HCT116 (cell line): ENCODE measurements around the gene CDH23. TPM values are rescaled to one million over a fixed set of nuclear protein-coding genes. Genes with fewer than 3 reads are reported as not detected.

Source experiments
- ATAC-seq: fragments of 200-7000 bp; cut with Tn5 transposase; 2 replicates; pipeline ENCODE4 v1.9.1; 2020; ENCODE audit warnings: mild to moderate bottlenecking, moderate library complexity
- BruUV-seq: library from RNA; stranded (reverse); fragments of 400-500 nt; replicated peaks from 2 replicates; lab custom pipeline; 2021; lab: Mats Ljungman, UMichigan
- CTCF ChIA-PET: fragments of 300-600 bp; sonication (Branson Sonifier 250); formaldehyde crosslinking; loops from one replicate; lab custom pipeline; 2021; ENCODE audit warnings: antibody characterized with exemption; lab: Charles Lee
- POLR2A ChIA-PET: fragments of 300-600, 350-600 bp; sonication (Branson Sonifier 250); formaldehyde crosslinking; loops from one replicate; lab custom pipeline; 2021; ENCODE audit warnings: antibody characterized with exemption; lab: Charles Lee
- RAD21 ChIA-PET, 2 experiments: fragments of 300-600 bp; sonication (Branson Sonifier 250); formaldehyde crosslinking; loops; one replicate each; lab custom pipeline; 2023; ENCODE audit warnings: low total read pairs in 2 of 2; ENCODE audit not compliant: uncharacterized antibody in 2 of 2, unreplicated experiment in 2 of 2, low non-redundant PET in 1 of 2; lab: Charles Lee
- DNase-seq: peaks from one replicate; pipeline ENCODE4 v3.0.0-alpha.2; 2010; ENCODE audit warnings: low read depth, low spot score
- H2AFZ ChIP-seq: fragments of 200-600 bp; shearing (Covaris generic), sonication (generic); 2 replicates; pipeline ENCODE4 v1.6.1; 2017; ENCODE audit warnings: low read depth, mixed run types, mixed read lengths, antibody characterized with exemption, low read length; ENCODE audit not compliant: poor library complexity, severe bottlenecking
- H3K27ac ChIP-seq: 2 replicates; pipeline ENCODE4 v1.5.1; 2012; ENCODE audit warnings: low read depth, low read length
- H3K27me3 ChIP-seq: fragments of 200-600 bp; sonication (generic); 2 replicates; pipeline ENCODE4 v1.6.1; 2016; ENCODE audit warnings: mixed run types, low read length, mixed read lengths; ENCODE audit not compliant: insufficient read depth
- H3K36me3 ChIP-seq, 2 experiments: fragments of 200-500 bp in 1 of 2; fragments of 200-600 bp in 1 of 2; sonication (Bioruptor generic) in 1 of 2; sonication (generic) in 1 of 2; 2 replicates each; pipeline versions ENCODE4 v1.5.1 to v1.6.1; 2014 to 2016; ENCODE audit warnings: low read length in 2 of 2, inconsistent platforms in 1 of 2, mixed read lengths in 1 of 2, mixed run types in 1 of 2; ENCODE audit not compliant: insufficient read depth in 2 of 2, control insufficient read depth in 1 of 2
- H3K4me1 ChIP-seq, 2 experiments: fragments of 200-600 bp in 1 of 2; sonication (generic) in 1 of 2; 2 replicates each; pipeline versions ENCODE4 v1.5.1 to v1.6.1; 2012 to 2017; ENCODE audit warnings: low read length in 2 of 2, inconsistent platforms in 1 of 2, mild to moderate bottlenecking in 1 of 2, mixed read lengths in 1 of 2, mixed run types in 1 of 2, moderate library complexity in 1 of 2; ENCODE audit not compliant: insufficient read depth in 2 of 2, control insufficient read depth in 1 of 2
- H3K4me2 ChIP-seq: fragments of 200-600 bp; sonication (generic); 2 replicates; pipeline ENCODE4 v1.6.1; 2017; ENCODE audit warnings: mixed run types, low read length, mixed read lengths
- H3K4me3 ChIP-seq, 2 experiments: fragments of 200-600 bp in 1 of 2; sonication (generic) in 1 of 2; replicated peaks in 1 of 2; 2 replicates each; pipeline ENCODE4 v1.5.1; 2011 to 2016; ENCODE audit warnings: low read length in 2 of 2, control low read depth in 1 of 2, low read depth in 1 of 2, mild to moderate bottlenecking in 1 of 2, mixed read lengths in 1 of 2, mixed run types in 1 of 2
- H3K79me2 ChIP-seq: fragments of 200-600 bp; sonication (generic); 2 replicates; pipeline ENCODE4 v1.6.1; 2017; ENCODE audit warnings: mild to moderate bottlenecking, mixed run types, low read length, moderate library complexity, mixed read lengths; ENCODE audit not compliant: insufficient read depth
- H3K9ac ChIP-seq: fragments of 200-600 bp; sonication (generic); 2 replicates; pipeline ENCODE4 v1.6.1; 2016; ENCODE audit warnings: low read length, mixed read lengths
- H3K9me2 ChIP-seq: fragments of 200-600 bp; sonication (generic), shearing (Covaris generic); 2 replicates; pipeline ENCODE4 v1.6.1; 2017; ENCODE audit warnings: mixed run types, mild to moderate bottlenecking, moderate library complexity; ENCODE audit not compliant: insufficient read depth
- H3K9me3 ChIP-seq, 2 experiments: fragments of 200-500 bp in 1 of 2; fragments of 200-600 bp in 1 of 2; sonication (Bioruptor generic) in 1 of 2; sonication (generic) in 1 of 2; 2 replicates each; pipeline ENCODE4 v1.6.1; 2014 to 2017; ENCODE audit warnings: low read length in 2 of 2, mixed read lengths in 2 of 2, inconsistent platforms in 1 of 2, low read depth in 1 of 2, mild to moderate bottlenecking in 1 of 2, mixed run types in 1 of 2, moderate library complexity in 1 of 2; ENCODE audit not compliant: control insufficient read depth in 1 of 2, insufficient read depth in 1 of 2
- H4K20me1 ChIP-seq: fragments of 200-600 bp; sonication (generic), shearing (Covaris generic); 2 replicates; pipeline ENCODE4 v1.6.1; 2017; ENCODE audit warnings: mixed run types, mild to moderate bottlenecking, moderate library complexity; ENCODE audit not compliant: insufficient read depth
- ATF3 ChIP-seq: IDR thresholded peaks from 2 replicates; pipeline ENCODE4 v1.6.1; 2012
- CBX3 ChIP-seq: IDR thresholded peaks from 2 replicates; pipeline ENCODE4 v1.6.1; 2012; ENCODE audit warnings: low read depth
- CTCF ChIP-seq, 3 experiments: fragments of 200-600 bp in 1 of 3; sonication (generic) in 1 of 3; IDR thresholded peaks in 2 of 3; conservative IDR thresholded peaks in 1 of 3; 2 replicates each; pipeline ENCODE4 v1.5.1; 2012 to 2017; ENCODE audit warnings: low read depth in 2 of 3, low read length in 2 of 3, antibody characterized with exemption in 1 of 3, borderline replicate concordance in 1 of 3, control low read depth in 1 of 3, mild to moderate bottlenecking in 1 of 3, mixed read lengths in 1 of 3, mixed run types in 1 of 3, moderate library complexity in 1 of 3; ENCODE audit not compliant: insufficient read depth in 1 of 3
- EGR1 ChIP-seq: IDR thresholded peaks from 2 replicates; pipeline ENCODE4 v1.6.1; 2012; ENCODE audit warnings: low read depth
- ELF1 ChIP-seq: IDR thresholded peaks from 2 replicates; pipeline ENCODE4 v1.6.1; 2012; ENCODE audit warnings: low read depth, borderline replicate concordance
- EZH2 ChIP-seq: fragments of 200-600 bp; sonication (generic); IDR thresholded peaks from 2 replicates; pipeline ENCODE4 v1.6.1; 2017; ENCODE audit warnings: antibody characterized with exemption, mixed run types
- EZH2phosphoT487 ChIP-seq: fragments of 200-600 bp; IDR thresholded peaks from 2 replicates; pipeline ENCODE4 v1.6.1; 2018; ENCODE audit warnings: antibody characterized with exemption, borderline replicate concordance
- FOSL1 ChIP-seq: IDR thresholded peaks from 2 replicates; pipeline ENCODE4 v1.6.1; 2012; ENCODE audit warnings: low read depth
- MAX ChIP-seq: IDR thresholded peaks from 2 replicates; pipeline ENCODE4 v1.6.1; 2012
- POLR2A ChIP-seq: IDR thresholded peaks from 2 replicates; pipeline ENCODE4 v1.7.0; 2011; ENCODE audit warnings: borderline replicate concordance; ENCODE audit not compliant: insufficient read depth, insufficient read length; ENCODE audit errors: extremely low read depth
- RAD21 ChIP-seq: IDR thresholded peaks from 2 replicates; pipeline ENCODE4 v1.6.1; 2012; ENCODE audit warnings: low read depth, mild to moderate bottlenecking
- REST ChIP-seq: IDR thresholded peaks from 2 replicates; pipeline ENCODE4 v1.6.1; 2012; ENCODE audit warnings: low read depth
- SIN3A ChIP-seq: IDR thresholded peaks from 2 replicates; pipeline ENCODE4 v1.6.1; 2012; ENCODE audit warnings: low read depth
- SP1 ChIP-seq: IDR thresholded peaks from 2 replicates; pipeline ENCODE4 v1.6.1; 2012; ENCODE audit warnings: low read depth
- SRF ChIP-seq: IDR thresholded peaks from 2 replicates; pipeline ENCODE4 v1.6.1; 2012; ENCODE audit warnings: low read depth
- TCF7L2 ChIP-seq: IDR thresholded peaks from 2 replicates; pipeline ENCODE4 v1.7.0; 2011; ENCODE audit warnings: borderline replicate concordance, inconsistent platforms; ENCODE audit not compliant: insufficient read depth, insufficient read length; ENCODE audit errors: extremely low read depth
- YY1 ChIP-seq: IDR thresholded peaks from 2 replicates; pipeline ENCODE4 v1.6.1; 2011; ENCODE audit warnings: low read length, low read depth, moderate library complexity, mild to moderate bottlenecking; ENCODE audit not compliant: insufficient replicate concordance; ENCODE audit errors: extremely low read depth
- ZBTB33 ChIP-seq: IDR thresholded peaks from 2 replicates; pipeline ENCODE4 v1.6.1; 2011; ENCODE audit warnings: mild to moderate bottlenecking, low read length, moderate library complexity; ENCODE audit not compliant: insufficient replicate concordance; ENCODE audit errors: extremely low read depth
- ZNF274 ChIP-seq: fragments of 200-500 bp; sonication (Bioruptor generic); IDR thresholded peaks from 2 replicates; pipeline ENCODE4 v1.6.1; 2014; ENCODE audit warnings: mild to moderate bottlenecking, low read depth, low read length, inconsistent platforms
- intact Hi-C: fragments of 100-400 bp; cut with micrococcal nuclease; formaldehyde crosslinking; loops from 2 replicates; pipeline ENCODE4 v1.10.0; 2022
- total RNA-seq: library from RNA; stranded (reverse); gene quantifications from one replicate; pipeline ENCODE4 v1.2.1, GENCODE V29; 2021; ENCODE audit not compliant: unreplicated experiment

The CDH23 gene
- total RNA-seq, 1 experiment from 2014 or later = not detected

- intact Hi-C loops = no loop called here
- ChIA-PET CTCF (interaction anchor here (1.4 kb wide), 1 partner anchor 81 kb away, joined by 4 read pairs; no protein-coding TSS in a partner anchor), POLR2A (no interaction called here)
- Histone ChIP-seq H2AFZ (no peak overlapping the region), H3K4me2 (no peak overlapping the region), H3K9me2 (no peaks in the 10 kb centered on the region; the same call in 1 of the 2 replicates), H3K4me1 (peaks cover 0 to 4% of the 10 kb centered on the region in 2 experiments; a peak in 2 of 4 replicates), H3K36me3 (no peaks in the 10 kb centered on the region)
- no TSS peak for BruUV-seq
- no peak for DNase-seq
- TF ChIP-seq ZNF274 (no peak), CBX3 (no peak), TCF7L2 (no peak), SIN3A (no peak), FOSL1 (no peak), YY1 (no peak), ZBTB33 (no peak), REST (no peak), RAD21 (no peak), SRF (no peak), EGR1 (no peak), EZH2phosphoT487 (no peak), MAX (no peak), EZH2 (no peak), SP1 (no peak), ATF3 (no peak), POLR2A (no peak), CTCF (IDR thresholded peaks at IDR 0.05 in 2 of 3, conservative IDR thresholded peaks at IDR 0.05 in 1 of 3; ENCODE audit: borderline replicate concordance in 1 of 3, insufficient read depth in 1 of 3, low read depth in 2 of 3, low read length in 2 of 3) (no peak), ELF1 (no peak)
- TF ChIP-seq, all 23 proteins: peak for 0
- ATAC-seq = no peak
- no peak overlapping the region for H3K27ac ChIP-seq
- no peak overlapping the region for H3K9ac ChIP-seq
- H3K27me3 ChIP-seq = no peaks in the 10 kb centered on the region
- RAD21 ChIA-PET = no interaction called here
- H3K9me3 ChIP-seq = no peaks in the 10 kb centered on the region
- no peak overlapping the region for H3K4me3 ChIP-seq
- no peaks in the 10 kb centered on the region for H3K79me2 ChIP-seq
- no peaks in the 10 kb centered on the region for H4K20me1 ChIP-seq
Measured at GRCh38 chr10:71489077-71489476, 92.4 kb downstream of the CDH23 start.
